A673 (cell line): Measurements from ENCODE around the gene SEPTIN1. TPM values are rescaled to one million over a fixed set of nuclear protein-coding genes. Genes with fewer than 3 reads are reported as not detected.

Experiments used
- BruUV-seq: library from RNA; stranded (reverse); fragments of 400-500 nt; replicated peaks from 2 replicates; lab custom pipeline; 2021; lab: Mats Ljungman, UMichigan
- CTCF ChIA-PET: fragments of 300-600 bp; sonication (Branson Sonifier 250); formaldehyde crosslinking; loops from one replicate; lab custom pipeline; 2022; ENCODE audit warnings: antibody characterized with exemption; lab: Charles Lee
- POLR2A ChIA-PET: fragments of 300-600 bp; sonication (Branson Sonifier 250); formaldehyde crosslinking; loops from one replicate; lab custom pipeline; 2022; ENCODE audit warnings: antibody characterized with exemption; ENCODE audit not compliant: low non-redundant PET; lab: Charles Lee
- DNase-seq: peaks from one replicate; pipeline ENCODE4 v3.0.0-alpha.2; 2015; ENCODE audit warnings: low spot score
- H3K27ac ChIP-seq: fragments of 200-600 bp; sonication (generic); 2 replicates; pipeline ENCODE4 v1.5.1; 2016; ENCODE audit warnings: mixed run types, low read depth, mild to moderate bottlenecking, mixed read lengths, antibody characterized with exemption, low read length; ENCODE audit not compliant: poor library complexity, severe bottlenecking
- H3K27me3 ChIP-seq: fragments of 200-600 bp; sonication (generic); replicated peaks from 2 replicates; pipeline ENCODE4 v1.6.1; 2017; ENCODE audit warnings: mixed run types, low read depth, mild to moderate bottlenecking, mixed read lengths, antibody characterized with exemption, low read length; ENCODE audit not compliant: insufficient read depth, poor library complexity
- H3K36me3 ChIP-seq: fragments of 200-600 bp; sonication (generic); 2 replicates; pipeline ENCODE4 v1.6.1; 2016; ENCODE audit warnings: mixed run types, mild to moderate bottlenecking, mixed read lengths, antibody characterized with exemption, low read length; ENCODE audit not compliant: insufficient read depth, poor library complexity, severe bottlenecking
- H3K4me1 ChIP-seq: fragments of 200-600 bp; sonication (generic); 2 replicates; pipeline ENCODE4 v1.6.1; 2017; ENCODE audit warnings: mixed run types, mild to moderate bottlenecking, mixed read lengths, antibody characterized with exemption, low read length; ENCODE audit not compliant: insufficient read depth, poor library complexity, severe bottlenecking
- H3K4me3 ChIP-seq: fragments of 200-600 bp; sonication (generic); 2 replicates; pipeline ENCODE4 v1.5.1; 2016; ENCODE audit warnings: low read depth, mixed run types, mild to moderate bottlenecking, mixed read lengths, low read length; ENCODE audit not compliant: poor library complexity, severe bottlenecking
- H3K9me3 ChIP-seq: fragments of 200-600 bp; sonication (generic); 2 replicates; pipeline ENCODE4 v1.6.1; 2016; ENCODE audit warnings: mixed run types, low read depth, mild to moderate bottlenecking, mixed read lengths, antibody characterized with exemption, low read length; ENCODE audit not compliant: poor library complexity, severe bottlenecking
- EZH2 ChIP-seq: fragments of 200-600 bp; sonication (generic); IDR thresholded peaks from 2 replicates; pipeline ENCODE4 v1.6.1; 2017; ENCODE audit warnings: borderline replicate concordance, low read depth, mild to moderate bottlenecking, mixed read lengths, antibody characterized with exemption, low read length; ENCODE audit not compliant: poor library complexity, severe bottlenecking
- intact Hi-C: fragments of 100-400 bp; cut with micrococcal nuclease; formaldehyde crosslinking; loops from one replicate; pipeline ENCODE4 v1.10.0; 2022; ENCODE audit not compliant: unreplicated experiment
- total RNA-seq: library from RNA; stranded (reverse); gene quantifications from 2 replicates; pipeline ENCODE4 v1.2.3, GENCODE V29; 2021
- TF ChIP-seq, protein P1 (sequence below): fragments of 300-800, 200-600 bp; sonication (generic); conservative IDR thresholded peaks from 2 replicates; pipeline ENCODE4 v1.5.1; 2017; ENCODE audit warnings: low read depth, mild to moderate bottlenecking, antibody characterized with exemption, low read length, moderate library complexity, mixed read lengths

SEPTIN1 gene
- total RNA-seq, 1 experiment from 2014 or later: 0.86 TPM

DNA sequence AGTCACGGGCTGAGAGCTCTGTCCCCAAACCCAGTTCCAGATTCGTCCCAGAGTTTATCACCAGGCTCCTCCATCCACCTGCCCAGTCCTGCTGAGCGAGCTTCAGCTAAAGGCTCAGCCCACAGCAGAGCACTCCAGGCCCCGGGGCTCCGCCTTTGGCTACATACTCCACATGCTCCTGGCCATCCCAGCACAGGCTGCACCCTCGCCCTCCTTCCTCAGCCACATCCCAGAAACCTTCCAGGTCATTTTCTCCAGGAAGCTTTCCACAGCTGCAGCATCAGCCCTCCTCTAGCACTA is 22.5 kb downstream of the SEPTIN1 start:
- no peaks in the 10 kb centered on the region for H3K27me3 ChIP-seq
- TF ChIP-seq, protein P1, sequence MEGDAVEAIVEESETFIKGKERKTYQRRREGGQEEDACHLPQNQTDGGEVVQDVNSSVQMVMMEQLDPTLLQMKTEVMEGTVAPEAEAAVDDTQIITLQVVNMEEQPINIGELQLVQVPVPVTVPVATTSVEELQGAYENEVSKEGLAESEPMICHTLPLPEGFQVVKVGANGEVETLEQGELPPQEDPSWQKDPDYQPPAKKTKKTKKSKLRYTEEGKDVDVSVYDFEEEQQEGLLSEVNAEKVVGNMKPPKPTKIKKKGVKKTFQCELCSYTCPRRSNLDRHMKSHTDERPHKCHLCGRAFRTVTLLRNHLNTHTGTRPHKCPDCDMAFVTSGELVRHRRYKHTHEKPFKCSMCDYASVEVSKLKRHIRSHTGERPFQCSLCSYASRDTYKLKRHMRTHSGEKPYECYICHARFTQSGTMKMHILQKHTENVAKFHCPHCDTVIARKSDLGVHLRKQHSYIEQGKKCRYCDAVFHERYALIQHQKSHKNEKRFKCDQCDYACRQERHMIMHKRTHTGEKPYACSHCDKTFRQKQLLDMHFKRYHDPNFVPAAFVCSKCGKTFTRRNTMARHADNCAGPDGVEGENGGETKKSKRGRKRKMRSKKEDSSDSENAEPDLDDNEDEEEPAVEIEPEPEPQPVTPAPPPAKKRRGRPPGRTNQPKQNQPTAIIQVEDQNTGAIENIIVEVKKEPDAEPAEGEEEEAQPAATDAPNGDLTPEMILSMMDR: no peak
- TF ChIP-seq EZH2: no peak
- ChIA-PET POLR2A (interaction anchor here (0.6 kb wide), 1 partner anchor 559 kb away, joined by 3 read pairs; no protein-coding TSS in a partner anchor), CTCF (no interaction called here)
- no peak overlapping the region for H3K4me3 ChIP-seq
- intact Hi-C loops: no loop called here
- DNase-seq: no peak
- no TSS peak for BruUV-seq
- peaks cover 21% of the 10 kb centered on the region for H3K36me3 ChIP-seq
- H3K4me1 ChIP-seq: peaks cover 7% of the 10 kb centered on the region
- no peak overlapping the region for H3K27ac ChIP-seq
- H3K9me3 ChIP-seq: no peaks in the 10 kb centered on the region

DNA sequence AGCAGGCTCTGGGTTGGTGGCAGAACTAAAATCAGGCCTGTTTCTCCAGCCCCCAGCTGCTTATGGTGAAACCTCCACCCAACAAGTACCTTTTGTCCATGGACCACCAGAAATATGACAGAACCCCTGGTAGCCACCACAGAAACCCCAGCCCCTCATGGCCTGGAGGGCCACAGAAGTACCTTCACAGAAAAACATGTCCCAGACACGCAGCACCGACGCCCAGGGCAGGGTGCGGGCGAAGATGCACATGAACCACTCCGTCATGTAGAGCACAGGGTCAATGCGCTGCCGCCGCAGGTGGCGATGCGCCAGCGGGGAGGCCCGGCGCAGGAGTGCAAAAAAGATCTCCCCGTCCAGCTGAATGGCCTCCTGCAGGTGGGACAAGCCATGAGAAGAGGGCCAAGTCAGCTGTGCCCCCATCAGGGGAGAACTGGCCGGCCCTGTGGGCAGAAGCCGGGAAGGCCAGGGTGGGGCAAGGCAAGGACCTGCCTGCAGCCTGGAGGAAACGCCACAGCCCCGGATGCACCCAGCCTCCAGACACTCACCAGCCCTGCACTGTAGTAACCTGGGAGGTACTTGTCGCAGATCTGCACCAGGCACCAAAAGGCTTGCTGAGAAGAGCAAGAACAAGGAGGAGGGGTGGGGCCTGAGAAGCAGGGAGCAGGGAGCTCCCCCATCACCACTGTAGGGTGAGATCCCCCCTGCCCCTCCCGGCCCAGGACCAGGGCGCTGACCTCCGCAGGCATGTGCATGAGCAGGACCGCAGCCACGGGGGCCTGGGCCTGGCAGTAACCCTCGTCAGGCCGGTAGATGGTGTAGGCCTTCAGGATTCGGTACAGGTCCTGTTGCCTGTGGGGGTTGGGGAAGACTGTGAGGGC is 23.1 kb downstream of the SEPTIN1 start:
- Histone ChIP-seq H3K27ac (no peak overlapping the region), H3K4me3 (no peak overlapping the region), H3K36me3 (peaks cover 21% of the 10 kb centered on the region), H3K9me3 (no peaks in the 10 kb centered on the region), H3K27me3 (no peaks in the 10 kb centered on the region), H3K4me1 (peaks cover 8% of the 10 kb centered on the region)
- CTCF ChIA-PET: no interaction called here
- no peak for DNase-seq
- BruUV-seq: no TSS peak
- intact Hi-C loops: no loop called here
- POLR2A ChIA-PET: interaction anchor here (0.6 kb wide), 1 partner anchor 559 kb away, joined by 3 read pairs; no protein-coding TSS in a partner anchor
- no peak for TF ChIP-seq EZH2
- TF ChIP-seq, protein P1: no peak

DNA sequence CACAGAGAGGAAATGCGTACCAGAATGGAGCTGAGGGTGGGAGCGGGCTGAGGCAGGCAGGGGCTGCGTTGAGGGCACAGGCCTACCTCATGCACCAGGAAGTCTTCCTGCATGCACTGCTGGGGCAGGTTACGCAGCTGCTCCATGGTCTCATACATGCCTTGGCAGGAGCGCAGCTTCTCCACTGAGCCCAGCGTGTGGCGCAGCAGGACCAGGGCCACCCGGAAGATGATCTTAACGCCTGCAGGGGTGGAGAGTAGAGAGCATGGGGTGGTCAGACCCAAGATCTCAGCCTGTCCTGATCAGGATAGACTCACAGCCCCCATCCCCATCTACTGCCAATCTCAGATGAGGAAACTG is 23.8 kb downstream of the SEPTIN1 start:
- H3K9me3 ChIP-seq: no peaks in the 10 kb centered on the region
- peaks cover 27% of the 10 kb centered on the region for H3K36me3 ChIP-seq
- no peaks in the 10 kb centered on the region for H3K27me3 ChIP-seq
- H3K4me1 ChIP-seq: peaks cover 13% of the 10 kb centered on the region
- no peak for DNase-seq
- POLR2A ChIA-PET: no interaction called here
- no peak overlapping the region for H3K4me3 ChIP-seq
- CTCF ChIA-PET: no interaction called here
- intact Hi-C loops: no loop called here
- H3K27ac ChIP-seq: no peak overlapping the region
- no TSS peak for BruUV-seq
- TF ChIP-seq EZH2: no peak
- TF ChIP-seq, protein P1: no peak
